Measurements from ENCODE around the gene MEA1.
"Not testable (repeated sequence)": the region's sequence is repeated elsewhere in the genome, so short reads cannot be mapped to it uniquely, and the experiment has no call there.

The MEA1 gene

GRCh38 chr6:43009124-43009523, 4.6 kb downstream of the MEA1 start:
- no peak for DNase-seq (ENCODE audit: low read depth)

GRCh38 chr6:43007126-43007525, 6.6 kb downstream of the MEA1 start:
- no peak for DNase-seq (ENCODE audit: low read depth)

GRCh38 chr6:43006251-43006650, 7.5 kb downstream of the MEA1 start:
- DNase-seq (ENCODE audit: low read depth), result no peak

- DNase-seq (ENCODE audit: low read depth), result no peak
Observed at GRCh38 chr6:43005844-43006243, 7.9 kb downstream of the MEA1 start.

GRCh38 chr6:43001843-43002242, 11.9 kb downstream of the MEA1 start:
- DNase-seq (ENCODE audit: low read depth), result no peak

GRCh38 chr6:42998205-42998604, 15.5 kb downstream of the MEA1 start:
- DNase-seq (ENCODE audit: low read depth), result not testable (repeated sequence)

GRCh38 chr6:42996513-42996912, 17.2 kb downstream of the MEA1 start:
- no peak for DNase-seq (ENCODE audit: low read depth)

GRCh38 chr6:42993445-42993844, 20.3 kb downstream of the MEA1 start:
- no peak for DNase-seq (ENCODE audit: low read depth)

- DNase-seq (ENCODE audit: low read depth), result no peak
Observed at GRCh38 chr6:42989923-42990322, 23.8 kb downstream of the MEA1 start.

GRCh38 chr6:42988486-42989020, 25.2 kb downstream of the MEA1 start:
- DNase-seq (ENCODE audit: low read depth), result no peak

GRCh38 chr6:42987533-42988451, 26.0 kb downstream of the MEA1 start:
- no peak for DNase-seq (ENCODE audit: low read depth)

GRCh38 chr6:42984924-42985475, 28.7 kb downstream of the MEA1 start:
- DNase-seq (ENCODE audit: low read depth), result no peak

- DNase-seq (ENCODE audit: low read depth), result peak; percentile 95
Observed at GRCh38 chr6:42984001-42984923, 29.5 kb downstream of the MEA1 start, which contains the start of gene PPP2R5D. Gene PPP2R5D (plus strand): TSS chr6:42984570. CDS start chr6:42984678, 108 bp downstream.

- no peak for DNase-seq (ENCODE audit: low read depth)
Observed at GRCh38 chr6:42981836-42982235, 31.9 kb downstream of the MEA1 start.

- DNase-seq (ENCODE audit: low read depth), result no peak
Observed at GRCh38 chr6:42979523-42980177, 34.1 kb downstream of the MEA1 start.

- DNase-seq (ENCODE audit: low read depth), result peak; percentile 85
Observed at GRCh38 chr6:42978839-42979522, 34.8 kb downstream of the MEA1 start, which contains the start of gene PEX6. Gene PEX6 (minus strand): TSS chr6:42979181. CDS start chr6:42979150, 31 bp downstream.

GRCh38 chr6:42978487-42978838, 35.3 kb downstream of the MEA1 start:
- DNase-seq (ENCODE audit: low read depth), result no peak

GRCh38 chr6:42974919-42975505, 38.7 kb downstream of the MEA1 start:
- no peak for DNase-seq (ENCODE audit: low read depth)

- no peak for DNase-seq (ENCODE audit: low read depth)
Observed at GRCh38 chr6:42973926-42974325, 39.8 kb downstream of the MEA1 start.

- DNase-seq (ENCODE audit: low read depth), result no peak
Observed at GRCh38 chr6:42971746-42972327, 41.9 kb downstream of the MEA1 start.
